Measurements from ENCODE around the gene STRA6.

DNA sequence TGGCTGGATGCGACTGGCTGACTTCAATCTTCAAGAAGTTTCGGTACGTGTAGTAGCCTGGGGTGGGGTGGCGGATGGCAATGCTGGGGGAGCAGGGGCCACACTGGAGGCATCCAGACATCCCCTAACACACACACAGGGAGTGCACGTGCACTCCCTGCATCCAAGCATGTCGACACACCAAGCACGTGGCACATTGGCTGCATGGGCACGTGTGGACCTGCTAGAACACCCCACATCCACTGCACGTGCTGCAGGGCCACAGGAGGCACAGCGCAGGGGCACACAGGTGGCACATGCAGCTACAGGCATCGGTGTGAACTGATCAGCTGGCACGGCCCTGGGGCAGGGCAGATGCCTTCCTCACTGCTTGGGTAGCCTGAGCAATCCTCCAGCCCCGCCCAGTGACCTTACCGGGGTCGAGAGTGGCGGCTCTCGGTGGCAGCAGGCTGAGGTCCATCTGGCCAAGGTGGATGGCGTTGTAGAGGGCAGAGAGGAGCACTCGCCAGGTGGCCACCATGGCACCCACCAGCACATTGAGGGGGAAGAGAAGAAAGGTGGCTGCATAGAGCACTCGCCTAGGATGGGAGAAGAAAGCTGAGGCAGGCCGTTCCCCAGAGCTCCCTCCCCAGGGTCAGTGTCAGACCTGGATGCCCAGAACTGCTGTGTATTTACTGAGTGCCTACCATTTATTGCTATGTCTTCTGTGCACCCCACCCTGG, 21.5 kb downstream of the STRA6 start:
- TF ChIP-seq ARNT (IDR thresholded peaks at IDR 0.05) (no peak), FOXM1 (IDR thresholded peaks at IDR 0.05; ENCODE audit: borderline replicate concordance) (no peak), BHLHE40 (IDR thresholded peaks at IDR 0.05; ENCODE audit: borderline replicate concordance) (no peak), ELF4 (IDR thresholded peaks at IDR 0.05) (no peak), SUZ12 (IDR thresholded peaks at IDR 0.05) (no peak), SP1 (IDR thresholded peaks at IDR 0.05) (no peak), FOXK2 (IDR thresholded peaks at IDR 0.05) (no peak), HDGF (IDR thresholded peaks at IDR 0.05; ENCODE audit: borderline replicate concordance) (no peak), TARDBP (IDR thresholded peaks at IDR 0.05) (no peak), NFRKB (IDR thresholded peaks at IDR 0.05) (no peak), CTBP1 (IDR thresholded peaks at IDR 0.05; ENCODE audit: borderline replicate concordance) (no peak), ZNF384 (IDR thresholded peaks at IDR 0.05) (no peak)
- TF ChIP-seq, protein P1, sequence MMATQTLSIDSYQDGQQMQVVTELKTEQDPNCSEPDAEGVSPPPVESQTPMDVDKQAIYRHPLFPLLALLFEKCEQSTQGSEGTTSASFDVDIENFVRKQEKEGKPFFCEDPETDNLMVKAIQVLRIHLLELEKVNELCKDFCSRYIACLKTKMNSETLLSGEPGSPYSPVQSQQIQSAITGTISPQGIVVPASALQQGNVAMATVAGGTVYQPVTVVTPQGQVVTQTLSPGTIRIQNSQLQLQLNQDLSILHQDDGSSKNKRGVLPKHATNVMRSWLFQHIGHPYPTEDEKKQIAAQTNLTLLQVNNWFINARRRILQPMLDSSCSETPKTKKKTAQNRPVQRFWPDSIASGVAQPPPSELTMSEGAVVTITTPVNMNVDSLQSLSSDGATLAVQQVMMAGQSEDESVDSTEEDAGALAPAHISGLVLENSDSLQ (IDR thresholded peaks at IDR 0.05), result no peak
